T47D (cell line): ENCODE results near the gene TGDS.

Source experiments
- DNase-seq, 2 experiments: peaks; one replicate each; pipeline versions ENCODE4 v3.0.0 to v3.0.0-alpha.2; 2011 to 2012; ENCODE audit warnings: low read depth in 1 of 2, low spot score in 1 of 2
- JUND ChIP-seq: IDR thresholded peaks from 2 replicates; pipeline ENCODE4 v1.6.1; 2012; ENCODE audit warnings: low read depth
- in situ Hi-C: cut with HindIII; loops from 2 replicates; pipeline ENCODE4 v1.10.0; 2016; ENCODE audit warnings: low sequenced_read_pairs, low pct_unique_long_range_greater_than_20kb

Gene TGDS

DNA sequence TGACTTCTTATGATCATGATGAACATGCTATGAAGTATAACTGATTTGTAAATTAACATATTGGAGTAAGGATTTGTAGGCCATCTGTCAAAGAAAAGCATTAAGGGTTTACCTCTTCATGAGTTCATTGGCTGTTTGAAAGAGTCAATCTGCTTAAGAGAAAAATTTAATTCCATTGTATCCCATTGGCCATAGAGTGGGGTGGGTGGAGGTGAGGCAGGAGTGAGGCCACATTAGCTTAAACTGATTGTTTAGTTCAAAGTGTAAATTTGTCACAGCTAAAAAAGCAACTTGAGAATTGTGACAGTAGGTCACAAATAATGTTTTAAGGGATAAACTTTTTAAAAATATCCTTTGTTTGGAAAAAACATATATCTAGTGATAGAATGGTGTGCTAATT is 17.1 kb upstream of the TGDS start:
- no peak for TF ChIP-seq JUND
- in situ Hi-C loops: no loop called here
- no peak for DNase-seq

DNA sequence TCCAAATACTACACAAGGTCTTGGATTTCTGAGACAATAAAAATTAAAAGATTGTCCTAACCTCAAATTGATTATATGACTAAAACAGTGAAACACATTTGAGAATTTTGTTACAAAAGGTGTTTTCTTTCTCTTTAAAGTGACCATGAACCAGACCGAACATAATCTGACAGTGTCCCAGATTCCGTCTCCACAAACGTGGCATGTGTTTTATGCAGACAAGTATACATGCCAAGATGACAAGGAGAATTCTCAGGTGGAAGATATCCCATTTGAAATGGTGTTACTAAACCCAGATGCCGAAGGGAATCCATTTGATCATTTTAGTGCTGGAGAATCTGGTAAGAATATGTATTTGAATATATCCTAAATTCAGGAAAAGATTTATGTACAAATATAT is 16.1 kb upstream of the TGDS start:
- no peak for DNase-seq
- in situ Hi-C loops: no loop called here
- TF ChIP-seq JUND: no peak

DNA sequence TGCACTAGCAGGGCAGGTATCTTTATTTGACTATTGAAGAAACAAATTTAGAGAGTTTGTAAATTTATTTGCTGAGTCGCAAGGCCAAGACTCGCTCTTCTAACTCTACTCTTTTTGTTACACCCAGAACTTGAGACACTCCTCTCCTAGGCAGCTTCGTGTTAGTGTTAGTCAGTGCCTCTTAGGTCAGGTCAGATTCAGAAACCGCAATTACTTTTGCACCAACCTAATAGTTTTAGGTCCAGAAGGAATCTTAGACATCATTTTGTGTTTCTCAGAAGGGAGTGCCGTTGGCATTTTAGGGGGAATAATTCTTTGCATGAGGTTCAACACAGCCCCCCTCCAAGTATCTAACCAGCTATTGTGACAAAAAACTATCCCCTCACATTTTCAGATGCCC is 14.5 kb upstream of the TGDS start:
- no peak for DNase-seq
- no peak for TF ChIP-seq JUND
- in situ Hi-C loops: no loop called here

DNA sequence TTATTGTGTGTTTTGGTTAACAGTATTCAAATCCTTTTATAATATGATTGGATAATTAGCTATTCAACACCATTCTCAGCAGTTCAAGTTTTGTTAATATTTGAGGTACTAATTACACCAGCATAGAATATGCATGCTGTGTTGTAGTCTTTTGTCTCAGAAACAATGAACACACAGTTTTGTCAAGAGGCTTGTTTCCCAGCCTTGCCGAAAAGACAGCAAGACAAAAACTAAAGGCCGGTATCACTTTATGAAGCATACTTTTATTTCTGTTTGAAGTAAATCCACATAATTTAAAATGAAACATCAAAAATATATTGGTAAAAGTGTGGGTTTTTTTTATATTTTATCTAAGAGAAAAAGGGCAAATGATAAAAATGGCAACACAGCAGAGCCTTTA is 13.2 kb upstream of the TGDS start:
- DNase-seq: no peak
- in situ Hi-C loops: no loop called here
- no peak for TF ChIP-seq JUND

DNA sequence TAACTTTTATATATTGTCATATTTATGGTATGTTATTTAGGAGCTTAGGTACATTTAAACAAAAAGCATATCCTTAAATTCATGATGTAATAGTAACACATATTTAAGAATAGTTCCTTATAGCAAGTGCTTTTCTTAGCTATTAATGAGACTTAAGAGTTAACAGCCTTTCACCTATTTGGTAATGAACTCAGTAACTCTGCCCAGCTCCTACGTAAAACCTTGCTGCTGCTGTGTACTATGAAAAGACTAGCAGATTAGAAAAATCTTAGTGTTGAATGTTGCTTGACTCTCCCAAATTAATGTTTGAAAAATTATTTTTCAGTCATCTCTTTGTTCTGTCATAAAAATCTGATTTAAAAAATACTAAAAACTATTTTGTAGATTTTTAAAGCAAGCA is 12.6 kb upstream of the TGDS start:
- TF ChIP-seq JUND: no peak
- in situ Hi-C loops: no loop called here
- DNase-seq: no peak

DNA sequence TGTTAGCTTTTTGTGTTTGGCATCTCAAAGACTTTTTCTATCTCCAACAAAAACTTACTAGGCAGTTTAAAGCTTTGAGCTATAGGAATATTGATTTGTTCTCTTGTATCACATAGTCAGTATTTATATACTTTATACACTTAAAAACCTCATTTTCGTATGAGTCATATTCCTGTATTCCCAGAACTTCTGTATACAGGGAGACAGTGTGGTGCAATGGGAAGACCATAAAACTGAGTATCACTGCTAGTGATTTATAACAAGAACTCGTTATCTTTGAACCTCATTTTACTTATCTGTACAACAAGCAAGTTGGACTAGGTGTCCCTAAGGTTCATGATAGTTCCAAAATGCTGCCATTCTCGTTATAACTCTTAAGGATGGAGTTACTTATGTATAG is 12.0 kb upstream of the TGDS start:
- DNase-seq: no peak
- in situ Hi-C loops: no loop called here
- no peak for TF ChIP-seq JUND

DNA sequence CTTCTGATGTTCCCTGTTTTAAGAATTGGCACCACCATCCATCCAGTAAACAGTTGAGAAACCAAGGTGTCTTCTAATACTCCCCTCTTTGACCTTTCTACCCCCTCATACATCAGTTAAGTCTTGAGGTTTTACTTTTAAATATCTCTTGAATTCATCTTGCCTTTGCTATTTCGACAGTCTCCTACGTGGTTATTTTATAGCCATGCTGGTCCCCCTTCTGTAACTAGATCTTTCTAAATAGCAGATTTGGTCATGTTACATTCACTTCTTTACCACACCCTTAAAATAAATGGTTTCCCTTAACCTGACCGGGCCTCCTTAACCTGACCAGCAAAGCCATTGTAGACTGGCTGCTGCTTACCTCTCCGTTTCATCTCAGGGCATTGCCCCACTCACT is 11.1 kb upstream of the TGDS start:
- TF ChIP-seq JUND: no peak
- in situ Hi-C loops: no loop called here
- no peak for DNase-seq

DNA sequence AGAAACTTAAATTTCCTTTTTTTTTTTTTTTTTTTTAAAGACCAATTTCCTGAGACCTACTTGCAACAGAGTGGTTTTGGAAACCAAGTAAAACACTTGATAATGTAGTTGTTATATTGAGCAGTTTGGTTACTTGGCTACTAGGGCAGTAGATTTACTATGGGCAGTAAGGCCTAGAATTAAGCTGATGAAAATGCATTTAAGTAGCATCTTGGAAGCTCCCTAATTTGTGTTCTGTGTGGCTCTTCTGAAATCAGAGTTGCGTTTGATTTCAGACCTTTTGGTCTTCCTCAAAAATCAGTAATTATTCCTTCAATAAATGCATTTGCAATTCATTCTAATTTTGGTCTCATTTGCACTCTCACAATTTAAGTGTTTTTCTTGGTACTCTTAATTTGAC is 6.5 kb upstream of the TGDS start:
- in situ Hi-C loops: no loop called here
- TF ChIP-seq JUND: no peak
- DNase-seq: no peak

DNA sequence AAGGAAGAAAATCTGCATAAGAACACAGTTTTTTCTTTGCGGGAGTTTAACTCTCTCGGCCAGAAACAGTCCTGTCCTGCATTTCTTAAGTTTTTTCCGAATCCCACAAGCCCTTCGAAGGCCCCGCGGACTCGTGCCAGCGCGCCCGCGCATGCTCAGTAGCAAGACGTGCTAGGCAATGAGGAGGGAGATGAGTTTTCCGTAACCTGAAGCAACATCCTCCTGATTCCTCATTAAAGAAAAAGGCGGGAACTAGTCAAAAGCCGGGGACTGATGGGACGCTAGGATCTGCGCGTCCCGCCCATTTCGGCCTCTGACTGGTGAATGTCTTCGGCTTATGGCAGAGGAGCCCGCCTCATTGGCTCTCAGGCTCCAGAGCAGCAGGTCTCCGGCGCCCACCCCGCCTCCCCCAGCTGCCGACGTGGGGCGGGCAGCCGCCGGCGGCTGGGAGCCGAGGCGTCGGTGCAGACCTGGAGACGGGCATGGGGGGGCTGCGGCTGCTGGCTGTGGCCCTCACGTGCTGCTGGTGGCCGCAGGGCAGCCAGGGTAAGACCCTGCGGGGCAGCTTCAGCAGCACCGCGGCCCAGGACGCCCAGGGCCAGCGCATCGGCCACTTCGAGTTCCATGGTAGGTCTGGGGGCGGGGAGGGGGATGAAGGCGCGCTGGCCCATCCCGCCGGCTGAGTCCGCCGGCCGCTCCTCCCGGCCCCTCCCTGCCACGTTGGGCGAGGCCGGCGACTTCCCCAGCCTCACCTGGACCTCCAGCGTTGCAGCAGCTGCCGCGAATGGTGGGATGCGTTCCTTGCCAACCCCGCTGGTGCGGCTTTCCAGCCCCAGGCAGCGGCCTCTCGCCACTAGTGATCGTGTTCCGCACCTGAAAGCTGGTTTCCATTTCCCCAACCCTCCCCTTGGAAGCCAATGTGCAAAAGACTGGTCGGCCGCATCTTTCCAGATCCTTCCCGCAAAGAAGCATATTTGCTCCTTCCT is 5.8 kb upstream of the TGDS start, which contains the start of gene GPR180:
TSS of gene GPR180 (plus strand) at position 412 of the 986 bp plus-strand sequence. CDS start at position 483, 71 bp downstream.
- TF ChIP-seq JUND: no peak
- peak; percentile 86 to 99 for DNase-seq
- in situ Hi-C loops: no loop called here

DNA sequence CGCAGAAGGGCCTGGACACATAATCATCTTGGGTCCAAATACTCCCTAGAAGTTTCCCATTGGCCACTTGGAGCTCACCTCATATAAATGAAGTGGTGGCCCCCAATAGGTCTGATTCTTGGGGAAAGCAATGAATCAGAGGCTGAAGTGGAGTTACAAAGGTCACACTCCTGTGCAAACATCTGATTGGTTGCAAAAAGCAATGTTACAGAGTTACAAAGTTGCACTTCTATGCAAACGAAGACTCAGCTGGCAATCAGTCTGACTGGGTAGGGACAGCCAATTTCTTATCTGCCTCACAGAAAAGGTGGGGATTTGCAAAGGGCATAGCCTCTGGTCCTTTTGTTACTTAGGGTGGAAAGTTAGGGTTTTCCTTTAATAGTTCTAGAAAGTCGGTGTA is 3.9 kb upstream of the TGDS start:
- DNase-seq: no peak
- no peak for TF ChIP-seq JUND
- in situ Hi-C loops: no loop called here

DNA sequence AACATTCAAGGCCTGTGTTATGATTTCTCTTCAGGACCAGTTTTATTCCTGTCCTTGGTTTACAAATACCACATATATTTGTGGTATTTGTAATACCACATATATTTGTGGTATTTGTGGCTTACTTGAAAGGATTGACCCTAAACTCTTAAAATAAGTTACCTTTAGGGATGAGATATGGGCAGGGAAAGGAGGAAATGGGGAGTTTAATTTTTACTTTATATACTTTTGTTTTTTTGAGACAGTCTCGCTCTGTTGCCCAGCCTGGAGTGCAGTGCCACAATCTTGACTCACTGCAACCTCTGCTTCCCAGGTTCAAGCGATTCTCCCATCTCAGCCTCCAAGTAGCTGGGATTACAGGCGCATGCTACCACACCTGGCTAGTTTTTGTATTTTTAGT is 2.3 kb upstream of the TGDS start:
- TF ChIP-seq JUND: no peak
- no peak for DNase-seq
- in situ Hi-C loops: no loop called here

DNA sequence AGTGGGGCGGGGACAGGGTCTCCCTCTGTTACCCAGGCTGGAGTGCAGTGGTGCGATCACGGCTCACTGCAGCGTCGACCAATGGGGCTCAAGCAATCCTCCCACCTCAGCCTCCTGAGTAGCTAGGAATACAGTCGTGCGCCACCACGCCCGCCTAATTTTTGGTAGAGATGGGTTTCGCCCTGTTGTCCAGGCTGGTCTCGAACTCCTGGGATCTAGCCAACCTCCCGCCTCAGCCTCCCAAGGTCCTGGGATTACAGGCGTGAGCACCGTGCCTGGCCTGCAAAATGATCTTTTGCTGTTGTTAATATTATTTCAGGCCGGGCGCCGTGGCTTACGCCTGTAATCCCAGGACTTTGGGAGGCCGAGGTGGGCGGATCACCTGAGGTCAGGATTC is 621 bp upstream of the TGDS start:
- in situ Hi-C loops: no loop called here
- TF ChIP-seq JUND: no peak

DNA sequence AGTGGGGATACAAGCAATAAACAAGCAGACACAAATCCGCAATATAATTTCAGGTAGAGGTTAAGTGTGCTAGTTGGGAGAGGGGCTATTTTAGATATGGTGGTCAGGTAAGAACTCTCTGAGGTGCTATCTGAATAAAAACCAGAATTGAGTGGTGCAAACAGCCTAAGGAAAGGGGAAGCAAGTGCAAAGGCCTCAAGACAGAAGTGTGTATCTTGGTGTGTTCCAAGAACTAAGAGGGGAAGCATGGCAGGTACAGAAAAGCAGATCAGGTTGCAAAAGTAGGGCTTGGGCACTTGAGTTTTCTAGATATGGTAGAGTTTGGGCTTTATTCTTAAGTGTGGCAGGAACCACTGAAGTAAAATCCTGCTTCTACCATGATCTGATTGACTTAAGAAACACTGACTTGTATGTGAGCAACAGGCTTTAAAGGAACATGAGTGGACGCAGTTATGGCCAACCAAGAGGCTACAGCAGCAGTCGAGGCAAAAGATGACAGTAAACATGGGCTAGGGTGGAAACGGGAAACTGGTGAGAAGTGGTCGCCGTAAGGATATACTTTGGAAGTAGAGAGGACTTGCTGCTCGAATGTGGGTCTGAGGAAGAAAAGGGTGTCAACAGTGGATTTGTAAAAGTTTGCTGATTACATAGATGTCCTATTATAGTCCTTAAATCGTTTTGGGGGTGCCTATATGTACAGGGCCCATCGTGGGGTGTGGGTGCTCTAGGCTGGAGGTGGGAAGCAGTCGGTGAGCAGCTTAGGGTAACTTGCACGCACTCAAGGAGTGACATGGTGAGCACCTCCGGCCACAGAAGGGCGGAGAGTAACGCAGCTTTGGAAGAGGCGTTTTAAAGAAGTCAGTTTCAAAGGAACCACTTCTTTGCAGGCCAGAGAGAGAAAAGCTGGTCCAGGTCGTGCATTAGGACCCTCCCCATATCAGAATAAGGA is 677 bp downstream of the TGDS start:
- TF ChIP-seq JUND: no peak
- DNase-seq: peak; percentile 5 to 18
- in situ Hi-C loops: no loop called here

More for the DNA sequence above, 621 bp upstream of the TGDS start:
- no peak for DNase-seq
